ENCODE data around the gene CR1. TPM values are rescaled to one million over a fixed set of nuclear protein-coding genes. Genes with fewer than 3 reads are reported as not detected.
A peak's percentile ranks its signal among the peaks of the same experiment; 100 is the strongest.

The CR1 gene
- total and polyA plus RNA-seq, 9 of the 15 experiments (the other 6 are each of a cell fraction or from before 2014, with no cell fraction given), result 0.07 to 0.47 (median 0.18) TPM

DNA sequence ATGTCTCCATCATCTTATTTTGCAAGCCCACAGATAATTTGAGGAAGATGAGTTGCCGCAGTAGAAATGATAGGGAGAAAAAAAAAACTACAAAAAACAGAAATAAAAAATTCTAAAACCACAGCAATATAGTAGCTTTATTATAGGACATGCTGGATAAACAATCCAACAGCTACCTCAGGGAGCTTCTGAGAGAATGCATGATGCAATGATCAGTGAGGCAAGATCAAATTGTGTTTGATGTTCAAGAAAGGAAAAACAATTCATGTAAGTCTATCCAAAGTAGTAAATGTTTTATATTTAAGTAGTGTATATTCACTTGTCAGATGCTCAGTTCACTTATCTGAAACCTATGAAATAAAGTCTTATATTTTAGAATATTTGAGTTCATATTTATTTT, 155.6 kb downstream of the CR1 start:
- BruUV-seq (replicated peaks), result no TSS peak
- peak; percentile 25; the same call in 1 of the 2 replicates for TF ChIP-seq EP400 (IDR thresholded peaks at IDR 0.05)
- TF ChIP-seq ZNF146 (CRISPR knock-in tag; IDR thresholded peaks at IDR 0.05; ENCODE audit: unreplicated experiment), result no peak
- TF ChIP-seq CEBPB (tag; IDR thresholded peaks at IDR 0.05), result peak; percentile 64
- TF ChIP-seq, protein P1, sequence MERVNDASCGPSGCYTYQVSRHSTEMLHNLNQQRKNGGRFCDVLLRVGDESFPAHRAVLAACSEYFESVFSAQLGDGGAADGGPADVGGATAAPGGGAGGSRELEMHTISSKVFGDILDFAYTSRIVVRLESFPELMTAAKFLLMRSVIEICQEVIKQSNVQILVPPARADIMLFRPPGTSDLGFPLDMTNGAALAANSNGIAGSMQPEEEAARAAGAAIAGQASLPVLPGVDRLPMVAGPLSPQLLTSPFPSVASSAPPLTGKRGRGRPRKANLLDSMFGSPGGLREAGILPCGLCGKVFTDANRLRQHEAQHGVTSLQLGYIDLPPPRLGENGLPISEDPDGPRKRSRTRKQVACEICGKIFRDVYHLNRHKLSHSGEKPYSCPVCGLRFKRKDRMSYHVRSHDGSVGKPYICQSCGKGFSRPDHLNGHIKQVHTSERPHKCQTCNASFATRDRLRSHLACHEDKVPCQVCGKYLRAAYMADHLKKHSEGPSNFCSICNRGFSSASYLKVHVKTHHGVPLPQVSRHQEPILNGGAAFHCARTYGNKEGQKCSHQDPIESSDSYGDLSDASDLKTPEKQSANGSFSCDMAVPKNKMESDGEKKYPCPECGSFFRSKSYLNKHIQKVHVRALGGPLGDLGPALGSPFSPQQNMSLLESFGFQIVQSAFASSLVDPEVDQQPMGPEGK (CRISPR knock-in tag; IDR thresholded peaks at IDR 0.05; ENCODE audit: borderline replicate concordance), result no peak
- TF ChIP-seq, protein P2, sequence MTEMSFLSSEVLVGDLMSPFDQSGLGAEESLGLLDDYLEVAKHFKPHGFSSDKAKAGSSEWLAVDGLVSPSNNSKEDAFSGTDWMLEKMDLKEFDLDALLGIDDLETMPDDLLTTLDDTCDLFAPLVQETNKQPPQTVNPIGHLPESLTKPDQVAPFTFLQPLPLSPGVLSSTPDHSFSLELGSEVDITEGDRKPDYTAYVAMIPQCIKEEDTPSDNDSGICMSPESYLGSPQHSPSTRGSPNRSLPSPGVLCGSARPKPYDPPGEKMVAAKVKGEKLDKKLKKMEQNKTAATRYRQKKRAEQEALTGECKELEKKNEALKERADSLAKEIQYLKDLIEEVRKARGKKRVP (CRISPR knock-in tag; IDR thresholded peaks at IDR 0.05), result peak; percentile 71; the same call in 1 of the 2 replicates
- TF ChIP-seq ZSCAN32 (CRISPR knock-in tag; IDR thresholded peaks at IDR 0.05), result 0 out of 2 replicates have a peak, but pooled peaks have one; percentile 51
- TF ChIP-seq, protein P3, sequence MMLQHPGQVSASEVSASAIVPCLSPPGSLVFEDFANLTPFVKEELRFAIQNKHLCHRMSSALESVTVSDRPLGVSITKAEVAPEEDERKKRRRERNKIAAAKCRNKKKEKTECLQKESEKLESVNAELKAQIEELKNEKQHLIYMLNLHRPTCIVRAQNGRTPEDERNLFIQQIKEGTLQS (IDR thresholded peaks at IDR 0.05), result peak; percentile 89
- TF ChIP-seq, protein P3 (CRISPR knock-in tag; conservative IDR thresholded peaks at IDR 0.05), result no peak
- TF ChIP-seq FOXM1 (IDR thresholded peaks at IDR 0.05; ENCODE audit: low read depth), result no peak
- TF ChIP-seq FOXM1 (CRISPR knock-in tag; IDR thresholded peaks at IDR 0.05; ENCODE audit: low read depth), result no peak
- peak; percentile 80 for TF ChIP-seq CEBPG (CRISPR knock-in tag; IDR thresholded peaks at IDR 0.05)
- peak; percentile 92 to 94 for TF ChIP-seq CEBPG (tag; conservative IDR thresholded peaks at IDR 0.05 in 1 of 2, IDR thresholded peaks at IDR 0.05 in 1 of 2)
- TF ChIP-seq, protein P4, sequence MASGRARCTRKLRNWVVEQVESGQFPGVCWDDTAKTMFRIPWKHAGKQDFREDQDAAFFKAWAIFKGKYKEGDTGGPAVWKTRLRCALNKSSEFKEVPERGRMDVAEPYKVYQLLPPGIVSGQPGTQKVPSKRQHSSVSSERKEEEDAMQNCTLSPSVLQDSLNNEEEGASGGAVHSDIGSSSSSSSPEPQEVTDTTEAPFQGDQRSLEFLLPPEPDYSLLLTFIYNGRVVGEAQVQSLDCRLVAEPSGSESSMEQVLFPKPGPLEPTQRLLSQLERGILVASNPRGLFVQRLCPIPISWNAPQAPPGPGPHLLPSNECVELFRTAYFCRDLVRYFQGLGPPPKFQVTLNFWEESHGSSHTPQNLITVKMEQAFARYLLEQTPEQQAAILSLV (tag; IDR thresholded peaks at IDR 0.05), result 0 out of 2 replicates have a peak, but pooled peaks have one; percentile 61
- Histone ChIP-seq H3K4me2 (ENCODE audit: insufficient read depth, low read length) (no peak overlapping the region), H3K4me3 (no peak overlapping the region), H3K9me1 (ENCODE audit: control insufficient read depth, insufficient read depth, low read length) (no peaks in the 10 kb centered on the region), H3K4me1 (replicated peaks in 1 of 2; ENCODE audit: control insufficient read depth in 2 of 2, insufficient read depth in 2 of 2, low read length in 2 of 2) (peaks cover 18 to 39% of the 10 kb centered on the region in 2 experiments), H3K36me3 (ENCODE audit: control insufficient read depth, insufficient read depth, low read length) (peaks cover 21% of the 10 kb centered on the region; the same call in 2 of the 3 replicates), H3K79me2 (ENCODE audit: control insufficient read depth, insufficient read depth, low read length) (peaks cover 99% of the 10 kb centered on the region), H3K9me3 (replicated peaks; ENCODE audit: control insufficient read depth, insufficient read depth, low read depth, low read length) (no peaks in the 10 kb centered on the region; the same call in 1 of the 2 replicates), H2AFZ (ENCODE audit: low read depth, low read length) (no peak overlapping the region), H3K9ac (ENCODE audit: insufficient read depth in 1 of 2, low read depth in 2 of 2, low read length in 2 of 2) (peak overlapping the region in 1 of 2 experiments; percentile 36; a peak in 1 of 4 replicates), H3K27me3 (ENCODE audit: control insufficient read depth in 2 of 2, insufficient read depth in 2 of 2, low read length in 2 of 2) (no peaks in the 10 kb centered on the region), H3K27ac (ENCODE audit: extremely low read depth, low read depth, low read length) (peak overlapping the region; percentile 1; the same call in 1 of the 3 replicates), H4K20me1 (replicated peaks; ENCODE audit: control insufficient read depth, insufficient read depth, low read length) (no peaks in the 10 kb centered on the region)
- ChIA-PET CTCF (ENCODE audit: low intra/inter-chr PET ratio) (no interaction called here), POLR2A (interaction anchor here (1.0 to 1.2 kb wide), 3 partner anchors 10 to 132 kb away, joined by 3 to 4 read pairs (median 3); no protein-coding TSS in a partner anchor)
- FAIRE-seq (no peak), ATAC-seq (no peak), DNase-seq (ENCODE audit: extremely low read depth in 1 of 4, low spot score in 3 of 4) (no peak)
- intact Hi-C loops (cut with micrococcal nuclease) (loop anchor here (2.0 kb wide), 3 partner anchors 21 to 41 kb away; no protein-coding TSS in a partner anchor), in situ Hi-C loops (cut with MboI) (no loop called here)
- 79% methylated on average over 1 of the region's 1 CpG for WGBS (ENCODE audit: insufficient coverage, low coverage, missing lambda C conversion rate)
